IMR-90 (cell line): ENCODE measurements around the gene RNFT2.

Experiments used
- BHLHE40 ChIP-seq: fragments of 150-350 bp; IDR thresholded peaks from 2 replicates; pipeline ENCODE4 v1.6.1; 2016; ENCODE audit warnings: mild to moderate bottlenecking, low read depth, low read length
- POLR2A ChIP-seq: IDR thresholded peaks from 2 replicates; pipeline ENCODE4 v1.6.1; 2012; ENCODE audit warnings: mild to moderate bottlenecking, low read depth, low read length
- RAD21 ChIP-seq: IDR thresholded peaks from 2 replicates; pipeline ENCODE4 v1.6.1; 2012; ENCODE audit warnings: low read length, improper control_type of control experiment
- RCOR1 ChIP-seq: IDR thresholded peaks from 2 replicates; pipeline ENCODE4 v1.6.1; 2012; ENCODE audit warnings: mild to moderate bottlenecking, low read length, improper control_type of control experiment; ENCODE audit not compliant: insufficient replicate concordance
- RFX5 ChIP-seq: IDR thresholded peaks from 2 replicates; pipeline ENCODE4 v1.8.0; 2012; ENCODE audit warnings: low read depth, mild to moderate bottlenecking, low read length, moderate library complexity
- TF ChIP-seq, protein P1 (sequence below): conservative IDR thresholded peaks from 2 replicates; pipeline ENCODE4 v1.5.1; 2012; ENCODE audit warnings: mild to moderate bottlenecking, low read depth, low read length, improper control_type of control experiment
- TF ChIP-seq, protein P2 (sequence below): fragments of 150-350 bp; IDR thresholded peaks from 2 replicates; pipeline ENCODE4 v1.6.1; 2017; ENCODE audit warnings: mild to moderate bottlenecking, antibody characterized with exemption, low read length, low read depth

DNA sequence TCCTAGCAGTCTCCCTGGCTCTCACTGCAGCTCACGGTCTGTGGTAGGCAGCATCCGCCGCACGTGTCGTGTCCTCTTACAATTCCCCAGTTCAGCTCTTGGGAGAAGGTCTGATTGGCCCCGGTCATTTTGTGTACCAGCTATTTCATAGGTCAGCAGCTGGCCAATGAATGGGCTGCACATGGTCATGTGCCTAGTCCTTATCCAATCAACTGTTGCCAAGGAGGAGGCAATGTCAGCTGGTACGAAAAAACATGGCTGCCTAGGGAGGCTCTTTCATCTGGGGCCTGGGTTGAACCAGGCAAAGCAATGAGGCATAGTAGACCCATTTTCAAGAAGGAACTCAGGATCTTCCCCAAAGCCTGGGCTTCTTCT is 46.1 kb downstream of the RNFT2 start:
- TF ChIP-seq, protein P1, sequence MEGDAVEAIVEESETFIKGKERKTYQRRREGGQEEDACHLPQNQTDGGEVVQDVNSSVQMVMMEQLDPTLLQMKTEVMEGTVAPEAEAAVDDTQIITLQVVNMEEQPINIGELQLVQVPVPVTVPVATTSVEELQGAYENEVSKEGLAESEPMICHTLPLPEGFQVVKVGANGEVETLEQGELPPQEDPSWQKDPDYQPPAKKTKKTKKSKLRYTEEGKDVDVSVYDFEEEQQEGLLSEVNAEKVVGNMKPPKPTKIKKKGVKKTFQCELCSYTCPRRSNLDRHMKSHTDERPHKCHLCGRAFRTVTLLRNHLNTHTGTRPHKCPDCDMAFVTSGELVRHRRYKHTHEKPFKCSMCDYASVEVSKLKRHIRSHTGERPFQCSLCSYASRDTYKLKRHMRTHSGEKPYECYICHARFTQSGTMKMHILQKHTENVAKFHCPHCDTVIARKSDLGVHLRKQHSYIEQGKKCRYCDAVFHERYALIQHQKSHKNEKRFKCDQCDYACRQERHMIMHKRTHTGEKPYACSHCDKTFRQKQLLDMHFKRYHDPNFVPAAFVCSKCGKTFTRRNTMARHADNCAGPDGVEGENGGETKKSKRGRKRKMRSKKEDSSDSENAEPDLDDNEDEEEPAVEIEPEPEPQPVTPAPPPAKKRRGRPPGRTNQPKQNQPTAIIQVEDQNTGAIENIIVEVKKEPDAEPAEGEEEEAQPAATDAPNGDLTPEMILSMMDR: no peak
- TF ChIP-seq, protein P2, sequence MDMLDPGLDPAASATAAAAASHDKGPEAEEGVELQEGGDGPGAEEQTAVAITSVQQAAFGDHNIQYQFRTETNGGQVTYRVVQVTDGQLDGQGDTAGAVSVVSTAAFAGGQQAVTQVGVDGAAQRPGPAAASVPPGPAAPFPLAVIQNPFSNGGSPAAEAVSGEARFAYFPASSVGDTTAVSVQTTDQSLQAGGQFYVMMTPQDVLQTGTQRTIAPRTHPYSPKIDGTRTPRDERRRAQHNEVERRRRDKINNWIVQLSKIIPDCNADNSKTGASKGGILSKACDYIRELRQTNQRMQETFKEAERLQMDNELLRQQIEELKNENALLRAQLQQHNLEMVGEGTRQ: peak; percentile 67; the same call in 1 of the 2 replicates
- TF ChIP-seq POLR2A: no peak
- TF ChIP-seq BHLHE40: no peak
- no peak for TF ChIP-seq RAD21
- no peak for TF ChIP-seq RFX5
- no peak for TF ChIP-seq RCOR1
